SK-N-SH treated with all-trans-retinoic acid at 6 μM for 48 hours (cell line): Measurements from ENCODE around the gene ALPG.
"Not testable (repeated sequence)": the region's sequence is repeated elsewhere in the genome, so short reads cannot be mapped to it uniquely, and the experiment has no call there.

Experiments
- ATAC-seq: fragments of 200-7000 bp; cut with Tn5 transposase; 3 replicates; pipeline ENCODE4 v1.9.1; 2020; ENCODE audit warnings: mild to moderate bottlenecking, moderate library complexity
- BACH2 ChIP-seq: fragments of 250-450 bp; sonication (Bioruptor Pico); IDR thresholded peaks from 2 replicates; pipeline ENCODE4 v1.9.0; 2021; ENCODE audit warnings: mild to moderate bottlenecking, borderline replicate concordance
- CSDC2 ChIP-seq: fragments of 250-450 bp; sonication (Bioruptor Pico); IDR thresholded peaks from 2 replicates; pipeline ENCODE4 v1.5.0; 2020; ENCODE audit warnings: mild to moderate bottlenecking, moderate library complexity
- ESRRG ChIP-seq: fragments of 250-450 bp; sonication (Bioruptor Pico); IDR thresholded peaks from 2 replicates; pipeline ENCODE4 v1.6.1; 2021; ENCODE audit warnings: mild to moderate bottlenecking
- ISL1 ChIP-seq: fragments of 250-450 bp; sonication (Bioruptor Pico); IDR thresholded peaks from 2 replicates; pipeline ENCODE4 v2.1.2; 2022; ENCODE audit warnings: mild to moderate bottlenecking, moderate library complexity
- OSR1 ChIP-seq: fragments of 250-450 bp; sonication (Bioruptor Pico); IDR thresholded peaks from 2 replicates; pipeline ENCODE4 v1.8.0; 2022; ENCODE audit warnings: moderate library complexity, mild to moderate bottlenecking, inconsistent platforms
- ZFP3 ChIP-seq: fragments of 250-450 bp; sonication (Bioruptor Pico); IDR thresholded peaks from 2 replicates; pipeline ENCODE4 v1.5.0; 2020; ENCODE audit warnings: mild to moderate bottlenecking, moderate library complexity
- ZFP30 ChIP-seq: fragments of 450-650 bp; formaldehyde crosslinking; IDR thresholded peaks from 2 replicates; pipeline ENCODE4 v1.5.0; 2022; ENCODE audit warnings: mild to moderate bottlenecking, moderate library complexity
- ZNF565 ChIP-seq: fragments of 450-650 bp; formaldehyde crosslinking; conservative IDR thresholded peaks from 2 replicates; pipeline ENCODE4 v1.5.0; 2020; ENCODE audit warnings: low read depth, mild to moderate bottlenecking, moderate library complexity
- TF ChIP-seq, protein P1 (sequence below): fragments of 250-450 bp; sonication (Bioruptor Pico); IDR thresholded peaks from 2 replicates; pipeline ENCODE4 v1.8.0; 2021; ENCODE audit warnings: low read depth, mild to moderate bottlenecking, moderate library complexity, borderline replicate concordance
- TF ChIP-seq, protein P2 (sequence below): fragments of 250-450 bp; sonication (Bioruptor Pico); IDR thresholded peaks from 2 replicates; pipeline ENCODE4 v1.5.1; 2020; ENCODE audit warnings: low read depth, mild to moderate bottlenecking, moderate library complexity
- TF ChIP-seq, protein P3 (sequence below): fragments of 250-450 bp; sonication (Bioruptor Pico); IDR thresholded peaks from 2 replicates; pipeline ENCODE4 v1.5.1; 2021; ENCODE audit warnings: mild to moderate bottlenecking, moderate library complexity
- TF ChIP-seq, protein P4 (sequence below): fragments of 250-450 bp; sonication (Bioruptor Pico); IDR thresholded peaks from 2 replicates; pipeline ENCODE4 v1.5.0; 2020; ENCODE audit warnings: mild to moderate bottlenecking, moderate library complexity
- TF ChIP-seq, protein P5 (sequence below): fragments of 250-450 bp; sonication (Bioruptor Pico); IDR thresholded peaks from 2 replicates; pipeline ENCODE4 v1.8.0; 2020; ENCODE audit warnings: mild to moderate bottlenecking, moderate library complexity, borderline replicate concordance

The ALPG gene

DNA sequence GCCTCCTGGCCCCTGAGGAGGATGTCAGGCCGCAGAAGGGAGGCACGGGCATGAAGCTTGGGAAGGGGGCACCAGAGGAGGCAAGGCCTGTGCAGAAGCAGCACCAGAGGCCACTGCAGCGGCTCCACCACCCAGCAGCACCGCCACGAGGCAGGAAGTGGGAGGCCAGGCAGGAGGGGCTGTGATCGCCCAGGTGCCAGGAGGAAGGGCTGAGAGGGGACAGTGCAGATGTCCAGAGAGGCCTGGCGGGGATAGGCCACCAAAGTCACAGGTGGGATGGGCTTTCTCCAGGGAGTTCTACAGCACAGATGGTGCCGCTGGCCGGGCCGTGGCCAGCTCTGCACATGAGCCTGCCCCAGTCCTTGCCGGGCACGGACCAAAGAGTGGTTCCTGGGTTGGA is 43.3 kb downstream of the ALPG start:
- TF ChIP-seq, protein P1, sequence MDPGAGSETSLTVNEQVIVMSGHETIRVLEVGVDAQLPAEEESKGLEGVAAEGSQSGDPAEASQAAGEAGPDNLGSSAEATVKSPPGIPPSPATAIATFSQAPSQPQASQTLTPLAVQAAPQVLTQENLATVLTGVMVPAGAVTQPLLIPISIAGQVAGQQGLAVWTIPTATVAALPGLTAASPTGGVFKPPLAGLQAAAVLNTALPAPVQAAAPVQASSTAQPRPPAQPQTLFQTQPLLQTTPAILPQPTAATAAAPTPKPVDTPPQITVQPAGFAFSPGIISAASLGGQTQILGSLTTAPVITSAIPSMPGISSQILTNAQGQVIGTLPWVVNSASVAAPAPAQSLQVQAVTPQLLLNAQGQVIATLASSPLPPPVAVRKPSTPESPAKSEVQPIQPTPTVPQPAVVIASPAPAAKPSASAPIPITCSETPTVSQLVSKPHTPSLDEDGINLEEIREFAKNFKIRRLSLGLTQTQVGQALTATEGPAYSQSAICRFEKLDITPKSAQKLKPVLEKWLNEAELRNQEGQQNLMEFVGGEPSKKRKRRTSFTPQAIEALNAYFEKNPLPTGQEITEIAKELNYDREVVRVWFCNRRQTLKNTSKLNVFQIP (CRISPR knock-in tag) = no peak
- no peak for TF ChIP-seq CSDC2 (CRISPR knock-in tag)
- TF ChIP-seq ZFP3 (CRISPR knock-in tag) = no peak
- TF ChIP-seq, protein P2, sequence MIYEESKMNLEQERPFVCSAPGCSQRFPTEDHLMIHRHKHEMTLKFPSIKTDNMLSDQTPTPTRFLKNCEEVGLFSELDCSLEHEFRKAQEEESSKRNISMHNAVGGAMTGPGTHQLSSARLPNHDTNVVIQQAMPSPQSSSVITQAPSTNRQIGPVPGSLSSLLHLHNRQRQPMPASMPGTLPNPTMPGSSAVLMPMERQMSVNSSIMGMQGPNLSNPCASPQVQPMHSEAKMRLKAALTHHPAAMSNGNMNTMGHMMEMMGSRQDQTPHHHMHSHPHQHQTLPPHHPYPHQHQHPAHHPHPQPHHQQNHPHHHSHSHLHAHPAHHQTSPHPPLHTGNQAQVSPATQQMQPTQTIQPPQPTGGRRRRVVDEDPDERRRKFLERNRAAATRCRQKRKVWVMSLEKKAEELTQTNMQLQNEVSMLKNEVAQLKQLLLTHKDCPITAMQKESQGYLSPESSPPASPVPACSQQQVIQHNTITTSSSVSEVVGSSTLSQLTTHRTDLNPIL (CRISPR knock-in tag) = no peak
- TF ChIP-seq, protein P3, sequence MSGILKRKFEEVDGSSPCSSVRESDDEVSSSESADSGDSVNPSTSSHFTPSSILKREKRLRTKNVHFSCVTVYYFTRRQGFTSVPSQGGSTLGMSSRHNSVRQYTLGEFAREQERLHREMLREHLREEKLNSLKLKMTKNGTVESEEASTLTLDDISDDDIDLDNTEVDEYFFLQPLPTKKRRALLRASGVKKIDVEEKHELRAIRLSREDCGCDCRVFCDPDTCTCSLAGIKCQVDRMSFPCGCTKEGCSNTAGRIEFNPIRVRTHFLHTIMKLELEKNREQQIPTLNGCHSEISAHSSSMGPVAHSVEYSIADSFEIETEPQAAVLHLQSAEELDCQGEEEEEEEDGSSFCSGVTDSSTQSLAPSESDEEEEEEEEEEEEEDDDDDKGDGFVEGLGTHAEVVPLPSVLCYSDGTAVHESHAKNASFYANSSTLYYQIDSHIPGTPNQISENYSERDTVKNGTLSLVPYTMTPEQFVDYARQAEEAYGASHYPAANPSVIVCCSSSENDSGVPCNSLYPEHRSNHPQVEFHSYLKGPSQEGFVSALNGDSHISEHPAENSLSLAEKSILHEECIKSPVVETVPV = no peak
- TF ChIP-seq, protein P4, sequence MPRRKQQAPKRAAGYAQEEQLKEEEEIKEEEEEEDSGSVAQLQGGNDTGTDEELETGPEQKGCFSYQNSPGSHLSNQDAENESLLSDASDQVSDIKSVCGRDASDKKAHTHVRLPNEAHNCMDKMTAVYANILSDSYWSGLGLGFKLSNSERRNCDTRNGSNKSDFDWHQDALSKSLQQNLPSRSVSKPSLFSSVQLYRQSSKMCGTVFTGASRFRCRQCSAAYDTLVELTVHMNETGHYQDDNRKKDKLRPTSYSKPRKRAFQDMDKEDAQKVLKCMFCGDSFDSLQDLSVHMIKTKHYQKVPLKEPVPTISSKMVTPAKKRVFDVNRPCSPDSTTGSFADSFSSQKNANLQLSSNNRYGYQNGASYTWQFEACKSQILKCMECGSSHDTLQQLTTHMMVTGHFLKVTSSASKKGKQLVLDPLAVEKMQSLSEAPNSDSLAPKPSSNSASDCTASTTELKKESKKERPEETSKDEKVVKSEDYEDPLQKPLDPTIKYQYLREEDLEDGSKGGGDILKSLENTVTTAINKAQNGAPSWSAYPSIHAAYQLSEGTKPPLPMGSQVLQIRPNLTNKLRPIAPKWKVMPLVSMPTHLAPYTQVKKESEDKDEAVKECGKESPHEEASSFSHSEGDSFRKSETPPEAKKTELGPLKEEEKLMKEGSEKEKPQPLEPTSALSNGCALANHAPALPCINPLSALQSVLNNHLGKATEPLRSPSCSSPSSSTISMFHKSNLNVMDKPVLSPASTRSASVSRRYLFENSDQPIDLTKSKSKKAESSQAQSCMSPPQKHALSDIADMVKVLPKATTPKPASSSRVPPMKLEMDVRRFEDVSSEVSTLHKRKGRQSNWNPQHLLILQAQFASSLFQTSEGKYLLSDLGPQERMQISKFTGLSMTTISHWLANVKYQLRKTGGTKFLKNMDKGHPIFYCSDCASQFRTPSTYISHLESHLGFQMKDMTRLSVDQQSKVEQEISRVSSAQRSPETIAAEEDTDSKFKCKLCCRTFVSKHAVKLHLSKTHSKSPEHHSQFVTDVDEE = no peak
- no peak for TF ChIP-seq ISL1 (CRISPR knock-in tag)
- TF ChIP-seq, all 23 proteins: peak for 0
- no peak for ATAC-seq

DNA sequence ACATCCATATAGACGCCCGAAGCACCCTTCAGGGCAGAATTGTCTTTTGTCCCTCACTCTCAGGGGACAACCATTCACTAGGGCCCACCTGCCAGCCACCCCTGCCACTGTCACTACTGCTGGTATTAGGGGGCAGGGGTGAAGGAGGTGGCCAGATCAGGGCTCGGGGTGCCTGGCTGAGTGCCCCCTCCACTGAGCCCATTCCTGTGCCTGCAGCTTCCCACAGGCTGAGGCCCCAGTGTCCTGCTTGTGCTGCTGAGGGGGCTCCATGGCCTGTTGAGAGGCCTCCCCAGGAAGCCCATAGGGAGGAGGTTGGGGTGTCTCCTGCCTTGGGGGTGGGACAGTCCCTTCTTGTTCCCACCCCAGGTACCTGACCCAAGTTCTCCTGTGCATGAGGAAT is 45.0 kb downstream of the ALPG start:
- not testable (repeated sequence) for ATAC-seq

DNA sequence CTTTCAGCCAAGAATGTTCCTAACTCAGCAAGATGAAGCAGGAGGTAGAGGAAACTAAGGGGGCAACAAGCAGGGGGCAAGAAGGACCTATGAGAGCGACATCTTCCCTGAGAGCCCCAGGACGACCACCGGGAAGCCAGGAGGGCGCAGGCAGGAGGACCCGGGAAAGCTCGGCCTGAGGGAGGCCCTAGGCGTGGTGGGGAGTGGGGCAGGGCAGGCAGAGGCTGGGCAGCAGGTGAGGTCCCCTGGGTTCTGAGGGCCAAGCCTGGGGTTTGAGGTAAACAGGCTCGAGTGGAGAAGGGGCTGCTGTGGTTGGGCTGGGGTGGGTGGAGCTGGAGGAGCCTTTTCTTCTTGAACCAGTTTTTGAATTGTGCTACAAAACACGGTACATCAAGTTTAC is 48.0 kb downstream of the ALPG start:
- ATAC-seq = no peak
- TF ChIP-seq, protein P2 (CRISPR knock-in tag) = no peak
- TF ChIP-seq BACH2 (CRISPR knock-in tag) (no peak), ESRRG (no peak), ZFP30 (no peak), ZNF565 (CRISPR knock-in tag) (no peak), OSR1 (CRISPR knock-in tag) (no peak)
- TF ChIP-seq, protein P3 = no peak
- TF ChIP-seq, protein P4 = no peak
- TF ChIP-seq, protein P5, sequence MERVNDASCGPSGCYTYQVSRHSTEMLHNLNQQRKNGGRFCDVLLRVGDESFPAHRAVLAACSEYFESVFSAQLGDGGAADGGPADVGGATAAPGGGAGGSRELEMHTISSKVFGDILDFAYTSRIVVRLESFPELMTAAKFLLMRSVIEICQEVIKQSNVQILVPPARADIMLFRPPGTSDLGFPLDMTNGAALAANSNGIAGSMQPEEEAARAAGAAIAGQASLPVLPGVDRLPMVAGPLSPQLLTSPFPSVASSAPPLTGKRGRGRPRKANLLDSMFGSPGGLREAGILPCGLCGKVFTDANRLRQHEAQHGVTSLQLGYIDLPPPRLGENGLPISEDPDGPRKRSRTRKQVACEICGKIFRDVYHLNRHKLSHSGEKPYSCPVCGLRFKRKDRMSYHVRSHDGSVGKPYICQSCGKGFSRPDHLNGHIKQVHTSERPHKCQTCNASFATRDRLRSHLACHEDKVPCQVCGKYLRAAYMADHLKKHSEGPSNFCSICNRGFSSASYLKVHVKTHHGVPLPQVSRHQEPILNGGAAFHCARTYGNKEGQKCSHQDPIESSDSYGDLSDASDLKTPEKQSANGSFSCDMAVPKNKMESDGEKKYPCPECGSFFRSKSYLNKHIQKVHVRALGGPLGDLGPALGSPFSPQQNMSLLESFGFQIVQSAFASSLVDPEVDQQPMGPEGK = no peak
